Fibroblast of skin of right quadriceps (primary cell): ENCODE measurements around the gene SAP30.
A peak's percentile ranks its signal among the peaks of the same experiment; 100 is the strongest.

ENCODE experiments used
- DNase-seq: peaks from one replicate; pipeline ENCODE4 v3.0.0-alpha.2; 2013

SAP30 gene, protein sequence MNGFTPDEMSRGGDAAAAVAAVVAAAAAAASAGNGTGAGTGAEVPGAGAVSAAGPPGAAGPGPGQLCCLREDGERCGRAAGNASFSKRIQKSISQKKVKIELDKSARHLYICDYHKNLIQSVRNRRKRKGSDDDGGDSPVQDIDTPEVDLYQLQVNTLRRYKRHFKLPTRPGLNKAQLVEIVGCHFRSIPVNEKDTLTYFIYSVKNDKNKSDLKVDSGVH

DNA sequence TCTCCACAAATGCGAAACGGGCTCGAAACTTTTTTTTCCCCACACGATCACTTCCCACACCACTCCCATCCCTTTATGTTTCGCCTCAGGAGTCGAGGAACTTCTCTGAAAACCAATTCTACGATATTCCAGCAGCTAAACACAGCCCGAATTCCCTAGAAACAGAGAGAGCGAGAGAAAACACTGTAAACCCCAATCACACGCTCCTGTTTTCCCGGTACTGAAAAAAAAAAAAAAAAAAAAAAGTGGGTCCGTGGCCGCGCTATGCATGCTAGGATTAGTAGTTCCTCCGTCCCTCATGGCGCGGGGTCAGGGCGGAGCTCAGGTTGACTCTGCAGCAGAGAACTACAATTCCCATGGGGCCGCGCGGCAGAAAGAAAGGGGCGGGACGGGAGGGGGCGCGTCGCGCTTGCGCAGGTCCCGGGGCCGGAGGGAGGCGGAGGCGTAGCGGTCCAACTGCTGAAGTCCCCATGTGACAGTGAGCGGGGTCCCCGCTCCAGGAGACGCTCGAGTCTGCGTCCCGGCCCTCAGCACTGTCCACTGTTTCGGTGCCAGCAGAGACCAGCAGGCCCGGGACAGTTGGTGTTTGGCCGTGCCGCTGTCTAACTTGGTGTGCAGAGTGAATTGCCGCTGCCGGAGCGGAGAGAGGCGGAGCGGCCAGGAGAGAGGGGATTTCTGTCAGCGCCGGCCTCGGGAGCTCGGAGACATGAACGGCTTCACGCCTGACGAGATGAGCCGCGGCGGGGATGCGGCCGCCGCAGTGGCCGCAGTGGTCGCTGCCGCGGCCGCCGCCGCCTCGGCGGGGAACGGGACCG, at the start of gene SAP30:
SAP30 (plus strand) TSS at position 478 of the 815 bp plus-strand sequence; CDS start at position 707, 229 bp downstream.
- DNase-seq = peak; percentile 99

GRCh38 chr4:173325007-173325736, 45.6 kb upstream of the SAP30 start:
- no peak for DNase-seq

DNA sequence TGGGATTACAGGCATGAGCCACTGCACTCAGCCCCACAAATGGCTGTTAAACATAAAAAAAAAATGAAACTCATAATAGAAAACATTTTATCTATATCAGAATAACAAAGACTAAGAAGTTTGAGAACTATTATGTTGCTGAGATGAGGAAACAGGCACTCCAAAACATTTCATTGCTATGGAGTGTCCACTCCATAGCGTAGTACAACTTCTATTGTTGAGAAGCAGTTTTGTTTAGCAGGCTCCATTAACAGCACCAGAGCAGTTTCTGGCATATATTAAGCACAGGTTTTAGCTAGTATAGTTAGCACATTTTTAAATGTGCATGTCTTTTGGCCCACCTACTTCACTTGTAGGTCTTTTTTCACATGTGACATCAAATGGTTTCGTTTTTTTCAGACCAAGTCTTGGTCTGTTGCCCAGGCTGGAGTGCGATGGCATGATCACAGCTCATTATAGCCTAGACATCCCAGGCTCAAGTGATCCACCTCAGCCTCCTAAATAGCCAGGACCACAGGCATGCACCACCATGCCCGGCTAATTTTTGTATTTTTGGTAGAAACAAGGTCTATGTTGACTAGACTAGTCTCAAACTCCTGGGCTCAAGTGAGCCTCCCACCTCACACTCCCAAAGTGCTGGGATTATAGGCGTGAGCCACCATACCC, 42.4 kb upstream of the SAP30 start:
- DNase-seq = no peak

- DNase-seq = no peak
These were observed 40.2 kb upstream of the SAP30 start for GRCh38 chr4:173330590-173330989.

DNA sequence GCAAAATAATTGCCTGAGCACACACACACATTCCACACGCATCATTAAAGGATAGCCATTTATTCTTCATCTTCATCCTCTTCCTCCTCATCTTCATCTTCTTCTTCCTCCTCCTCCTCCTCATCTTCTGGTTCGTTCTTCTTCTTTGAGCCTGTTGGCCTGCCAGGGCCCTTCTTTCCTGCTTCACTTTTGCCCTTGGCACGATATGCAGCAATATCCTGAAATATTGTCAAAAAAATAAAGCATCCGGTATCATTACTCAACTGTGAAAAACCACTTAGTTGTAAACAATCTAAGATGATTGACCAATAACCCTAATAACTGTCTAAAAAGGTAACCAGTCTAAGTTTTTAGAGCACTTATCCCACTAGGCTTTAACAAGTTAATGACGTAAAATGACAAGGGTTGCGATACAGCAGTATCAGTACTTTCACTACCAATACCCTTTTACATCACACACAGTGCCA, 38.7 kb upstream of the SAP30 start:
- DNase-seq = no peak

DNA sequence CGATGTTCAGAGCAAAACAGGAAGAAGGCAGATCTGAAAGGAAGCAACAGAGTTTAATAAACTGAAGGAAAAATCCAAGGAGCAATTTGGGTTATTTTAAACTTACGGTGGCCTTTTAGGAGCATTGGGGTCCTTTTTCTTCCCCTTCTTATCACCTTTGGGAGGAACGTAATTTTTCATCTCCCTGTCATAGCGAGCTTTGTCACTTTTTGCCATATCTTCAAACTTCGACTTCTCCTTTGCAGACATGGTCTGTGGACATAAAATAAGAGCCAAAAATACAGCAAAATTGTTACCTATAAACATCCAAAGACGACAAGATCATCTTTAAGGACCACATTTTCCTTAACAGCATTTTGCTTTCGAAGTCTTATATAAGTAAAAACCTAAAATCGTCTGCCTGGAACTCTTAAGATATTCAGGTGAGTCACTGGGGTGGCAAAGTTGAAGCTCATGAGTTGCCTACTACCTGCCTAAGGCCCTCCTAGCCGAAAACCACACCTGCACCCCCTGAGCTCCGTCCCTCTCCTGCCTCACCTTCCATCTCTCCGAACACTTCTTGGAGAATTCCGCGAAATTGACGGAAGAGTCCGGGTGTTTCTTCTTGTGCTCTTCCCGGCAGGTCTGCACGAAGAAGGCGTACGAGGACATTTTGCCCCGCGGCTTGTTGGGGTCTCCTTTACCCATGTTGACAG, 37.6 kb upstream of the SAP30 start:
- no peak for DNase-seq

DNA sequence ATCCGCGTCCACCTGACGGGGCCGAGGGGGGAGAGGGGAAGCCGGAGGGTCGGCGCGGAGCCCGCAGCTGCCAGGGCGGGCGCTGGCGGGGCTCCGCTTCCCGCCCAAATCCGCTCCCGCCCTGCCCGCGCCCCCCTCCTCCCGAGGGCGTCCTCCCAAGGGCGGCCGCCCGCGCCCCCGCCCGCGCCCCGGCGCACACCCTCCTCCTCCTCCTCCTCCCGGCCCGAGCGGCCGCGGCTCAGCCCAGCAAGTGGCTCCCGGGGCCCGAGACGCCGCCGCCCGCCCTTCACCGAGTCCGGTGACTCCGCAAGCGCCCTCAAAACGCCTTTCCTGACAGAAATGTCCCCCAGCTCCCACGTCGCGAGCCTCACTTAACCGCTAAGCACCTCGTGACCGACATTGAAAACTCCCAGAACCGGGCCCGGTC, 37.1 kb upstream of the SAP30 start:
- peak; percentile 44 for DNase-seq

DNA sequence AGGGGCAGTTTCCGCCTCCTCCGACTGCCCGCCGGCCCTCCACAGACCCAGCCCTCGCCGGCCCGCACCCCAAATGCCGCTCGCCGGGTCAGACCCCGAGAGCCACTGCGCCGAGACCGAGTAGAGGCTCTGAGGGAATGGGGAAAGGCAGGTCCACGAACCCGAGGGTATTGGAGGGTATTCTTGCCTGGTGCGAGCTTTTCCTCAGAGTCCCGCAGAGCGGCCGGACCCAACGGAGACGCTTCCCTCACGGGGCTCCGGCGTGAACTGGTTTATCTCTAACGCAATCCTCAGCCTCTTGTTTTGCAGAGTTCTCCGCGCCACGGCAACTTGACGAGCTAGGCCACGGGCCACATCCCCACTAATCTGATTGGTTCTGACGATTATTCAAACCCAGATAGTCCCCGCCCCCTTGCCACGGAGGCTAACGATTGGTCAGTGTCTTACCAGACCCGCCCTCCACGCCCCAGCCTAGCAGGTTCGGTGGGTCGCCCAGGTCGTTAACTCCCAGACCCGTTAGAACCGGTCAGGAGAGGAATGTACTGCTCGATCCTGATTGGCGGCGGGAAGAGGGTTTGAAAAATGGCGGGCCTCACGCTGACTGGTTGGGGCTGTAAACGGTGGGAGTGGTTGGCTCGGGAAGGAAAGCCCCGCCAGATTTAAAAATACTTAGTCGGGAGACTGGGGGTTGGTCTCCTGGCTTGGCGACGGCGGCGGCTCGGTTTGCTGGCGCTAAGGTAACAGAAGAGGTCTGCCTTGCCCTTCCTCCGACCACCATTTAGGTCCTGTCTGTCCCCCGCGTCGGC, 36.5 kb upstream of the SAP30 start, which contains the start of gene HMGB2:
HMGB2 (minus strand) TSS at position 274 of the 806 bp plus-strand sequence. CDS start 709 bp downstream, outside the sequence.
- peak; percentile 100 for DNase-seq

- peak; percentile 90 for DNase-seq
These were observed 35.6 kb upstream of the SAP30 start for GRCh38 chr4:173334891-173335752.

- DNase-seq = no peak
These were observed 33.3 kb upstream of the SAP30 start for GRCh38 chr4:173337463-173337862.

DNA sequence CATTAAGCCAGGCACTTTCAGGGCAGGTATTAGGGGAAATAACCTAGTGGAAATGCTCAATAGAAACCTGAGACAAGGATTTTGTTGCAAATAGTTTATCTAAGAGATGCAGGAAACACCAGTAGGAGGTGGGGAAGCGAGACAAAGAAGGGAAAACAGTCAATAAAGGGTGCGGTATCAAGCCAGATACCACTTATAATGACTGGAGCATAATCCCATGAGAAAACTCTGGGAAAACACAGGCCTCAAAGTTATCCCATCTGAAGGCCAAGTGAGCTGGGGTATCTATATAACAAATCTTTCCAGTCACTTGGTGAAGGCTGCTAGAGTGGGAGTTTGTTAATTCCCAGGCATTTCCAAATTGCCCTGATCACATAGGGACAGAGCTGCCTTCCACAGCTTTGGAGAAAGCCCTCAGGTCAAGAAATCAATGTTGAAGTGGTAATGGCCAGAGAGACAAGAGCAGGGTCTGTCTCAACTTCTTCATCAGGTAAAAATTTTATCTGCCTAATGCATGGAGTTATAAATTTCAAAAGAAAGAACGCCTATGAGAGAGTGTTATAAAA, 26.8 kb upstream of the SAP30 start:
- DNase-seq = no peak

DNA sequence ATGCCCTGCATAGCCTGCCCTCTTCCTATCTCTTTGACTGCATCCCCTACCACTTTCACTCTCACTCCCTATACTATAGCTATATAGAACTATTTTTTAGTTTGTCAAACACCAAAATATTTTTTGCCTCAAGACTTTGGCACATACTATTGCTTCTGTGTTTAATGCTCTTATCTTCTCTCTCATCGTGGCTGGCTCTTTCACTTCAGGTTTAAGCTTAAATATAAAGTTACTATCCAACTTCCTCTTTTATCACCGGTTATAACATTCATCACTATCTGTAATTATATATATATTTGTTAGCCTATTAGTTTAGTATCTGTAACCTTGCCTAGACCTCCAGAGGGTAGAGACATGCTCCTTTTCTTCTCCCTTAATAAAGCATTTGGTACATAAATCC, 25.1 kb upstream of the SAP30 start:
- DNase-seq = no peak

- DNase-seq = peak; percentile 90
These were observed 24.7 kb upstream of the SAP30 start for GRCh38 chr4:173346074-173346473.

DNA sequence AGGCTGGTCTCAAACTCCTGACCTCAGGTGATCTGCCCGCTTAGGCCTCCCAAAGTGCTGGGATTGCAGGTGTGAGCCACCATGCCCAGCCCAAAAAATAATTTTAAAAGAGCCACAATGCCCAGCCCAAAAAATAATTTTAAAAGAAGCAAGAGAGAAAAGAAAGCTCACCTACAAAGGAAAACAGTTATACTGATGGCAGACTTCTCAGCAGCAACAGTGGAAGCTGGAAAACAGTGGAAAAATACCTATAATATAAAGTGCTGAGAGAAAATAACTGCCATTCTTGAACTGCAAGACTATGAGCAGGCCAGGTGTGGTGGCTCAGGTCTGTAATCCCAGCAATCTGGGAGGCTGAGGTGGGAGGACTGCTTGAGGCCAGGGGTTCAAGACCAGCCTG, 23.3 kb upstream of the SAP30 start:
- DNase-seq = no peak

DNA sequence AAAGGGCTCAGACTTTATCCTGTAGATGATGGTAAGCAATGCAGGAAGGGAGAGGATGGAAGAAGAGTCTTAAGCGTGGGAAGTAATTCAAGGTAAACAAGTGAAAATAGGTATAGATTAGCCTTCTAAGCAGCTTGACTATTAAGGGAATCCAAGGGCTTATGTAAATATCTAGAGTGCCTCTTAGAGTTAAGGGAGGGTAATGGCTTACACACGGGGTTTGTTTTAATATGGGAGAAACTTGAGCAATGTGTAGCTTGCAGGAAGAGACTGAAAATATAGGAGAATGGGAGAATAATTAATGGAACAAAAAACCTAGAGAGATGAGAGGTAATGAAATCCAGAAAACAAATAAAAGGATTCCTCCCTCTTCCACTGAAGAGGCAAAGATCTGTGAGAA, 12.8 kb upstream of the SAP30 start:
- no peak for DNase-seq

- DNase-seq = peak; percentile 16
These were observed 10.1 kb upstream of the SAP30 start for GRCh38 chr4:173360587-173361221.

GRCh38 chr4:173362666-173363065, 8.1 kb upstream of the SAP30 start:
- DNase-seq = no peak

DNA sequence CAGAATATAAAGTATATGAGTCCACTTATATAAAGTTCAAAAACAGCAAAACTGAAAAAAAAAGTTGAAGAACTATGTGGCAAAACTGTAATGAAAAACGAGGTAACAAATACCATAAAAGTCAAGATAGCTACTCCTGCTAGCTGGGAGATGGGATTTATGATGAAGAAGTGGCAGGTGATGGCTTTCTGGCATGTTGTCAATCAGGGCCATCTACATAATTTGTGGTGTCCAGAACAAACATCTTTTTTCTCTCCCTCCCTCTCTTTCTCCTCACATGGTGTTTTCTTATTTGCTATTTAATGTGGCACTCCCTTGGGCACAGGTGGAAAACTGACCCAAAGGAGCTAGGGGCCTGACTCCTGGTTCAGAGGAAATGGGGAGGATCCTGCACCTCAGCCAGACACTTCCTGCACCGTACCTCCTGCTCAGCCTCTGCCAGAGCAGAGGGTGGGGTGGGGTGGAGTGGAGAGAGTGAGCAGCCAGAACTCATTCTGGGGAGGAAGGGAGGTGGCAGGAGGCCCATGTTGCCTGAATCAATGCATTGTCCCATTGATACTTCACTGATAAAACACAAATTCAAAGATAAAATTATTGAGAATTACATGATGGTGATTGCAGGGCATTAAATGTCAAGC, 5.3 kb upstream of the SAP30 start:
- DNase-seq = no peak

GRCh38 chr4:173367285-173367684, 3.5 kb upstream of the SAP30 start:
- DNase-seq = peak; percentile 2
